Superior temporal gyrus (tissue), 1 donor: Measurements from ENCODE around the gene CDCA8.

Experiments used
- DNase-seq: peaks from one replicate; pipeline ENCODE4 v3.0.0-alpha.2; 2016; ENCODE audit errors: extremely low spot score

The CDCA8 gene

DNA sequence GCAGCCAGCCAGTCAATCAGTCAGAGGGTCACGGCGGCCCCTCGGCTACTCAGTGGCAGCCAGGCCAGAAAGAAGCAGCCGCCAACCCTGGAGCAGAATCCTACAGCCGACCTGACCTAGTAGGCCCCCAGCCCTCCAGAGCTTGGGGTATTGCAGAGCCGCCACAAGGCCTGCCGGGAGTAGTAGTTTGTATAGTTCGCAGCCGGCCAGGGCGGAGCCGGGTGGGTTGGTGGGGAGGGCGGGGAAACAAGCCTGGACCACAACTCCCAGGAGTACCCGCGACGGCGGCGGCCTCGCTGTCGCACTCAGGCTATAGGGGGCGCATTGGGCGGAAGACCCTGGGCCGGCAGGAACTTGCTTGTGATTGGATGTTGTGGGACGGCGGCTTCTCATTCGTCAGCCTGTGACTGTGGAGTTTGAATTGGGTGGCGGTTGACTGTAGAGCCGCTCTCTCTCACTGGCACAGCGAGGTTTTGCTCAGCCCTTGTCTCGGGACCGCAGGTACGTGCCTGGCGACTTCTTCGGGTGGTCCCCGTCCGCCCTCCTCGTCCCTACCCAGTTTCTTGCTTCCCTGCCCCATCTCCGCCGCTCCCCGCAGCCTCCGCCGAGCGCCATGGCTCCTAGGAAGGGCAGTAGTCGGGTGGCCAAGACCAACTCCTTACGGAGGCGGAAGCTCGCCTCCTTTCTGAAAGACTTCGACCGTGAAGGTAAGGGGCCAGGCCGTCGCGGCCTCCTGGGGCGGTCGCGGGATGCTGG, at the start of gene CDCA8:
Gene CDCA8 (plus strand): TSS at position 439 of the 756 bp plus-strand sequence. CDS start 175 bp downstream, at position 614.
- peak; percentile 98 for DNase-seq

DNA sequence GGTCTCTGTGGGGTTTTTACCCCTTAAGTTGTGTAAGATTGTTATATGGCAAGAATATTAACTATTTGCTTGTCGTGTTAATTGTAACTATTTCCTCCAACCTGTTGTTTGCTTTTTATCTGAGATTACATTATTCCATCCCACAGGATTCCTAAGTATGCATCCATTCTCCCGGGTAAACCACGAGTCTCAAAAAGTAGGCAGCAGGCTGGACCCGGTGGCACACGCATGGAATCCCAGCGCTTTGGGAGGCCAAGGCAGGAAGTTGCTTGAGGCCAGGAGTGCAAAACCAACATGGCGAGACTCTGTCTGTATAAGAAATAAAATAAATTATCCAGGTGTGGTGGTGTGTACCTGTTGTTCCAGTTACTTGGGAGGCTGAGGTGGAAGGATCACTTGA, 45.0 kb upstream of the CDCA8 start:
- no peak for DNase-seq

- no peak for DNase-seq
These were observed 42.1 kb upstream of the CDCA8 start for GRCh38 chr1:37650173-37650572.

DNA sequence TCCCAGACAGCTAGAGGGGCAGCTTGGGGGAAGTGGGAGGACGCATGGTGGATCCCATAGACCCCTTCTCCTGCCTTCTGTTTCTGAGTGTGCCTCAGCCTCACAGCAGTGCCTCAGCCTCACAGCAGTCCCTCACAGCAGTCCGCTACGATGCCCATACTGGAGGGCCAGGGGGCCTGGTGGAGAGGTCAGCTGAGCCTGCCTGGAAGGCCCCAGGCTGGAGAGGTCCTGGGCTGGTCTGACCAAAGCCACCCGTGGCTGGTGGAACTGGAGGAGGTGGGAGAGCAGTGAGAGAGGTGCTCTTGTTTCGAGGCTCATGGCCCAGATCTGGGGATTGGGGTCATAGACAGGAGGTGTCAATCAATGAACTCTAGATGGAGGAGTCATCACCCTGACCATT, 41.6 kb upstream of the CDCA8 start:
- DNase-seq, result no peak

GRCh38 chr1:37651803-37652202, 40.5 kb upstream of the CDCA8 start:
- DNase-seq, result no peak

DNA sequence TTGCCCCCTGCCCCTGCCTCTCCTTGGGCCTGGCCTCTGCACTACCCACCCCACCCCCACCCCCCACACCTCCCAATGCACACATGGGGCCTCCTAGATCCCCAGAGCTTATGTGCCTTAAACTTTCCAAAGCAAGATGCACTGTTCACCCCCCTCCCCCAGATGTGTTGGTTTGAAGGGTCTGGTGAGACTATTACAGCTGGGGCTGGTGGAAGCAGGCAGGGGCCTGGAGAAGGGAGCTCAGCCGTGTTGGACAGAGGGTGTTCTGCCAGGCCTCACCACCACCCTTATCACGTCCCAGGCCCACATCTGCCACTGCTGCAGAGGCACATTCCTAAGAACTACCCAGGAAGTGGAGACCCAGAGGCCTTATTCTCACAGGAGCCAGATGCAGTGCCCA, 39.3 kb upstream of the CDCA8 start:
- no peak for DNase-seq

DNA sequence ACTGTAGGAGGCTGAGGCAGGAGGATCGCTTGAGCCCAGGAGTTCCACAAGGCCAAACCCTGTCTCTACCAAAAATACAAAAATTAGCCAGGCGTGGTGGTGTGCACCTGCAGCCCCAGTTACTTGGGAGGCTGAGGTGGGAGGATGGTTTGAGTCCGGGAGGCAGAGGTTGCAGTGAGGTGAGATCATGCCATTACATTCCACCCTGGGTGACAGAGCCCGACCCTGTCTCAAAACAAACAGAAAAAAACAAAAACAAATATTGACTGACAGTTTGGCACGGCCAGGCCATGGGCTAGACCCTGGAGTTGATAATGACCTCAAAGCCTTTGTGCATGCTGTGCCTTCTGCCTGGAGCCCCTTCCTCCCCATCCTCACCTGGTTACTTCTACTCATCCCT, 38.4 kb upstream of the CDCA8 start:
- DNase-seq, result no peak

DNA sequence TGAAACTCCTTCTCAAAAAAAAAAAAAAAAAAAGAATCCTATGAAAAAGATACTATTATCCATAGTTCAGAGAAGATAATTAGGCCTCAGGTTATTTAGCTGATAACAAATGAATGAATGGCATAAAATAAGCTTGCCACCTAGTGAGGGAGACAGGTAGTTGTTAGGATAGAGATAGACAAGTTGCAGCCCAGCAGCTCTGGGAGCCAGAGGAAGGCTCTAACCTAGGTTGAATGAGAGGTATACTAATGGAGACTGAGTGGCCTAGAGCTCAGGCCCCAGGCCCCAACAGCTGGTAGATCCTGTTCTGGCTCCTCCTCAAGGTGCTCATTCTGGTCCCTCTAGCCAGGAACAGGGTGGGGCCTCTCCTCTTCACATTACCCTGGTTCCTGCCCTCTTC, 37.0 kb upstream of the CDCA8 start:
- DNase-seq, result no peak

GRCh38 chr1:37656026-37656425, 36.3 kb upstream of the CDCA8 start:
- no peak for DNase-seq

GRCh38 chr1:37656881-37657280, 35.4 kb upstream of the CDCA8 start:
- DNase-seq, result no peak

DNA sequence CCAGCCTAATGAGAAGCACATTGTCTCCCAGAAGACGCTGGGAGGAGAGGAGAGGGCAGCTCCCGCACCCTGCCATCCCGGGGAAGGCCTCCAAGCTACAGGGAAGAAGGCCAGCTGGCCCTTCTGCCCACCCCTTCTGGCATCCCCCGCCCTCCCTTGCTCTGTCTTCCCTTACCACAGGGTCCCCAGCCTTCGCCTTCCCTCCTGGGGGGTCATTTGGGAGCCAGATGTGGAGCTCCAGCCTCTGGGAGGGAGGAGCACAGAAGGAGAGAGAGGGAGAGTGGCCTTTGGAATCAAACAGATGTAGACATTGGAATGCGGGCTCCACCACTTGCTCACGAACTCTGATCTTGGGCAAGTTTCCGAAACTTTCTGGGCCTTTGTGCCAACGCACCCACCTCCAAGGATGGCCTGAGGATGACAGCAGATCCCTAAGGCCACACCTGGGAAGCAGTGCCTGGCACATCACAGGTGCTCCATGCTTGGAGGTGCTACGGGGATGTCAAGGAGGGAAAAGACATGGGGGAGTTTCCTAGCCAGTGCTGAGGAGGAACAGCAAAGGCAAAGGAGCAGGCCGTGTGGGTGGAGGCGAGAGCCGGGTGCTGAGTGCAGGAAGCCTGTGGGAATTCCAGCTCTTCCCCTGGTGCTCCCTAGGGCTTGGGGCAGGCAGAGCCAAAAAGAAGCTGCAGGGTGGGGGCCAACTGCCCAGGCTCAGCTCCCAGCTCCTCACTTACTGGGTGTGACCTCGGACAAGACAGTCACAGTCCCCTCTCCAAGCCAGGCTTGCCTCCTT, 34.5 kb upstream of the CDCA8 start:
- no peak for DNase-seq

DNA sequence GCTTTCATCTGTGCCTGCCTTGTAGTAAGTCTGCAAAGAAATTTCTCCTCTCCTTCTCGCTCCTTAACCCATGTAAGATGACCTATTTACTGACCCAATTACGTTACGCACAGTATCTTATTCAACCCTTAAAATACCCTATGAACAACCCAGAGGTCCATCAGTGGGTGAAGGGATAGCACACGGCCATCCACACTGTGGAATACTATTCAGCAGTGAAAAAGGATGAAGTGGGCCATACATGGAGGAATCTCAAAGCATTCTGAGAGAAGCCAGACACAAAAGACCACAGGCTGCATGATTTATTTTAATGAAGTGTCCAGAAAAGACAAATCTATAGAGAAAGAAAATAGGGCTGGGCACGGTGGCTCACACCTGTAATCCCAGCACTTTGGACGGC, 33.8 kb upstream of the CDCA8 start:
- no peak for DNase-seq

DNA sequence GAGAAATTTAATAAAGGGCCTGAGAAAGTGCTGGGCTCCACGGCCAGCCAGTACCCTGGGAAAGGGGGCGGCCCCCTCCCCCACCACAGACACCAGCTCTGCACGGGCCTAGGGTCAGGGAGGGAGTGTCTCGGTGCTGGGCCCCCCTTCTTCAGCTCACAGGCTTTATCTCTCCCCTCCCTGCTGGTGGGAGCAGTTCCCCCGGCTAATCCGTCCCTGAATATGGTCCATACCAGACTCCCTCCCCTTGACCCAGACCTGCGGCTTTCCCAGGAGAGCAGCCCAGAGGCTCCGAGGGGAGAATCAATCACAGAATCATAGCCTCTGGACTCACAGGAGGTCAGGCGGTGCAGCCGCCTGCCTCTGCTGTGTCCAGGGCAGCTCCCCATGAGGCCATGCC, 31.7 kb upstream of the CDCA8 start:
- no peak for DNase-seq

- no peak for DNase-seq
These were observed 30.9 kb upstream of the CDCA8 start for GRCh38 chr1:37661401-37661800.

GRCh38 chr1:37662031-37662755, 30.1 kb upstream of the CDCA8 start:
- no peak for DNase-seq

DNA sequence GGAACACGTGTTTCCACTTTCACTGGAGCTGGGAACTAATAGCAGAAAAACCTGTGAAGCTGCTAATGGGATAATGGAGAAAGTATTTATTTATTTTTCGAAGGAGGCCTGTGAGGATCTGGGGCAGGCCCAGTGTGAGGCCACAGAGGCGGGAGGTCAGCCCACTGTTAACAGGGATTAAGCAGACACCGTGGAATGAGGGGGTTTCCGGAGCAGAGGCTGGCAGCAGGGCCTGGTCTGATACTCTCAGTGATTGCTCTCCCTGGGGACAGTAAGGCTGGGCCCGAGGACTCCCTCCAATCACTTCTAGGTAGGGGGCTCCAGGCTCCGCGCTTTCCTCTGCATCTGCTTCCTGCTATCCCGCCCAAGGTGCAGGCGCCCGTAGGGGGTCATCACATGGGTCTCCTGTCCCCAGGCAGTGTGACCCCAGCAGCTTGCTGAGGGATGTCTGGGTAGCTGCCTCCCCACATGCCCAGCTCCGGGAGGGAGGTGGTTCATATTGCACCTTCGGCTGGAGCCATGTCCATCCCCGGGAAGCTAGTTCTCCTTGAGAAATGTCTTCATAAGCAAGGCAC, 28.8 kb upstream of the CDCA8 start:
- DNase-seq, result no peak

DNA sequence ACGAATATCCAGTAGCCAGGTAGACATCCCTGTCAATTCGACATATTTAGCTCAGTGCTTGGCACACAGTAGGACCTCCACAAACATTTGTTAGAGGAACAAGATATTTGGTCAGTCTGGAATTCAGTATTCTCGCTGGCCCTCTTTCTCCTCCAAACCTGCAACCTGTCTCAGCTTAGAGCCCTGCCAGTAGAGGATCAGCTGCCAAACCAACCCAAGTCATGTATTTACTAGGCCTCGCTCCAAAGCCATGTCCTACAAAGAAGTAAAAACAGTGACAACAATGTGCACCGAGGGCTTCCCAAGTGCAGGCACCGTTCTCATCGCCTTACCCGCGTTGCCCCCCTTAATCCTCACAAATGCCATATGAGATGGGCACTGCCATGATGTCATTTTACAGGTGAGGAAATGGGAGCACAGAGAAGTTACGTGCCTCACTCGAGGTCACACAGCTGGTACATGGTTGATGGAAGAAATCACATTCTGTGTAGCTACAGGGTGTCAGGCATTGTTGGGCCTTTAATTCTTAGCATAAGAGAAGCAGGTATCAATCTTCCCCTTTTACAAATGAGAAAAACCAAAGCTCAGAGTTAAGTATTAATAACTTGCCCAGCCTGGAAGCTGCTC, 26.0 kb upstream of the CDCA8 start:
- DNase-seq, result no peak

- DNase-seq, result no peak
These were observed 25.2 kb upstream of the CDCA8 start for GRCh38 chr1:37667023-37667671.

GRCh38 chr1:37670133-37670532, 22.2 kb upstream of the CDCA8 start:
- no peak for DNase-seq

DNA sequence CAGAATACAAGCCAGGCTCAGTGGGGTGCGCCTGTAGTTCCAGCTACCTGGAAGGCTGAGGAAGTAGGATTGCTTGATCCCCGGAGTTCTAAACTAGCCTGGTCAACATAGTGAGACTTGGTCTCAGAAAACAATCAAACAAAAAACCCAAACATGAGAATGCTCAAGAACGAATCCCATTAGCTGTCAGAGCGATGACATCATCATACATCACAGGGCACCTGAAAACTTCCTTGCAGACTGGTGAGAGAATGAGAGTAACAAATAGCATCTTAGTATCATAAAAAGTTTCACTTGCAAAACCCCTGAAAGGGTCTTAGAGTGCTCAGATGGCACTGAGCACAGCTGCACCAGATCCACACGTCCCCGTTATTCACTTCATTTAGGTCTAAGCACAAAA, 21.1 kb upstream of the CDCA8 start:
- no peak for DNase-seq

GRCh38 chr1:37672136-37672870, 20.0 kb upstream of the CDCA8 start:
- no peak for DNase-seq
